HG02759 (cell line): ENCODE data around the gene FGF4.

Experiments
- ATAC-seq: cut with Tn5 transposase; IDR thresholded peaks from one replicate; pipeline ENCODE4 v1.9.1; 2021; ENCODE audit warnings: mild to moderate bottlenecking, moderate library complexity; ENCODE audit not compliant: unreplicated experiment

FGF4 gene

GRCh38 chr11:69729252-69729651 is 45.9 kb downstream of the FGF4 start:
- no peak for ATAC-seq

DNA sequence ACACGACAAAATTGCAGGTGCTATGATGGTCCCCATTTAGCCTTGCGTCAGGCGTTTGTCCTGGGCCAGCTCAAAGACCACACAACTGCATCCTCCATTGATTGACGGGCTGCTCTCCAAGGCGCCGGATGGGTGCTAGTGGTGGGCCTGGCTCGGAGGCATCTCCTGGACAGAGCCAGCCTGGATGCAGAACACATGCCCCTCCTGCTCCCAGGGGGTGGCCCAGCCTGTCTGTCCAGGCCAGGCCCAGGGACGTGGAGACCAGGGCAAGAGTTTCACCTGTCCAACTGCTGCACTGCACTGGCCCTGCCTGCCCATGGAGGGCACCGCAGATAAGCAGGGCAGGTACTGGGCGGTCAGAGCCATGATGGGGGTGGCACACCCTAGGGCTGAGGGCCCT is 47.9 kb downstream of the FGF4 start:
- ATAC-seq, result no peak

DNA sequence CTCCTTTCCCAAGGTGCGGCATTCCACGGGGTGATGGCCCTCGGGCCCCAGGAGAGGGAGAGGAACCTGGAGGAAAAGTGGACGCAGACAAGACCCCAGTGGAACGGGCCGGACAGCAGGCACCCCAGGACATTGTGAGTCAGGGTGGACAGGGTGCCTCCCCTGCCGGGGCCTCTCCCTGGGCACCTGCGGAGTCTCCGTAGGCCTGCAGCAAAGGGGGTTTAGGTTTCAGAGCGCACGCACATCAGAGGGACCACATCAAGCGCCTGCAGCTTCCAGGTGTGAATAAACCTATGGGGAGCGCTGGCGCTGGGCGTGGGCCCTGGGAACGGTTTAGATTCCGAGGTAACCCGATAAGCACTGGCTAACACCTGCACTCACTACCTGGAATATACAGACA is 48.7 kb downstream of the FGF4 start:
- no peak for ATAC-seq

- ATAC-seq, result no peak
Measured at GRCh38 chr11:69726019-69726418, 49.1 kb downstream of the FGF4 start.

DNA sequence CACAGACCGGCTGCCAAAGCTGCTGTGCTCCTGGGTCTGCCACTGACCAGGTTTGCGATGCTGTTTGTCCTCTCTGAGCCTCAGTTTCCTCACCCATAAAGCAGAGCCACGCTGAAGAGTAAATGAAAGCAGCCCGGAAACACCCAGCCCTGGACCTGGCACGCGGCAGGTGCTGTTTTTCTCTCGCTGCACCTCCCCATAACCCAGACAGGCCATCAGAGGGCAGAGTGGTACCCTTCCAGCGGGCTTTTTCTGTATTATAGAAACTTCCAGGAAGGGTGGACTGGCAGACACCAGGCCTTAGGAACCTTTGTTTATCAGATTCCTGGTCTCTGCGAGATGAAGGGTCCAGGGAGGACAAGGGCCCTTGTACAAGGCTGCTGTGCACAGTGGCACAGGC is 53.4 kb downstream of the FGF4 start:
- ATAC-seq, result no peak

GRCh38 chr11:69721106-69721505 is 54.0 kb downstream of the FGF4 start:
- ATAC-seq, result no peak
